Measurements from ENCODE around the gene RELT. TPM values are rescaled to one million over a fixed set of nuclear protein-coding genes. Genes with fewer than 3 reads are reported as not detected.

Gene RELT
- total RNA-seq, 1 experiment from 2014 or later, result 24.5 TPM

DNA sequence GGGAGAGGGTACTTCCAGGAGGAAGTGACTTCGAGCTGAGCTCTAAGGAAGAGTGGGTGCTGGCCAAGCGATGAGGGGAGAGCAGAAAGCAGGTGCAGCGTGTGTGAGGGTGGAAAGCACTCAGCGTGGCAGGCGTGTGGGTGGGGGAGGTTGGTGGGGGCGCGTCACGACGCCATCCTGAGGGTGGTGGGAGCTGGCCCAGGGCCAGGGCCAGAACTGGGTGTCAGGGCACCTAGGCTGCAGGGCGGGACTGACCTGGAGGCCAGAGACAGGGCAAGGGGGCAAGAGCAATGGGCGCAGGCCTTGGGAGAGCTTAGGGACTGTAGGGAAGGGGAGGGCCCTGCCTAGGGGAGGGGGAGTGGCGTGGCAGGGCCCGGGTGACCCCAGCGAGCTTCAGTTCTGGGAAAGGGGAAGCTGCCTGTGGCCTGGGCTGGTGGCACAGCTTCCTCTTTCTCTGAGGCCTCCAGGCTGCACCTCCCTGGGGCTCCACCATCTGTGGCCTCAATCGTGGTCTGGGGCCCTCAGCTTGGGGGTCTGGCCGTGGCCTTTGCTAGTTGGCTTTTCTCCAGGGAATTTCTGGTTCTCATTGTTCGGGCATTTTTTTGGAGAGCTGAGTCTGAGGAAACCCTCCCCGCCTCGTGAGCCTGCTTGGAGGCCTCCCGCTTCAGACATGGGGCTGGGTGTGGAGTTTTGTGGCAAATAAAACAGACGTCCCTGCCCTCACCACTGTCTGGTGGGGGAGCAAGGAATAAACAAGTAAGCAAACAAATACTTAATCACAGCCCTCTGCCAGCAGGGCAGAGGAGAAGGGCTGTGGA lies 8.9 kb downstream of the RELT start:
- Histone ChIP-seq H3K4me1 (ENCODE audit: insufficient read depth, low read length) (no peaks in the 10 kb centered on the region), H2AFZ (ENCODE audit: low read length) (no peak overlapping the region), H3K36me3 (ENCODE audit: low read depth, low read length) (peaks cover 2% of the 10 kb centered on the region; the same call in 1 of the 2 replicates), H3K9me2 (replicated peaks; ENCODE audit: low read length) (no peaks in the 10 kb centered on the region), H3K27me3 (ENCODE audit: low read length) (no peaks in the 10 kb centered on the region), H3K9me3 (ENCODE audit: low read length) (no peaks in the 10 kb centered on the region), H3K9ac (ENCODE audit: low read length) (no peak overlapping the region), H3K79me2 (ENCODE audit: low read length) (peaks cover 95% of the 10 kb centered on the region), H3K4me2 (ENCODE audit: low read length) (no peak overlapping the region), H3F3A (ENCODE audit: low read length, unreplicated experiment) (no peaks in the 10 kb centered on the region), H4K20me1 (ENCODE audit: low read length) (peaks cover 70% of the 10 kb centered on the region), H3K4me3 (ENCODE audit: low read length) (no peak overlapping the region), H3K27ac (ENCODE audit: low read length) (no peak overlapping the region)
- DNase-seq, result no peak
- BruUV-seq (replicated peaks), result no TSS peak
- CTCF ChIA-PET, result interaction anchor here (0.5 to 0.6 kb wide), 2 partner anchors 660 to 1279 kb away, joined by 3 to 5 read pairs; no protein-coding TSS in a partner anchor
- TF ChIP-seq EZH2 (IDR thresholded peaks at IDR 0.05; ENCODE audit: low read length, unreplicated experiment) (no peak), CTCF (conservative IDR thresholded peaks at IDR 0.05; ENCODE audit: low read depth, low read length) (no peak), EZH2phosphoT487 (IDR thresholded peaks at IDR 0.05; ENCODE audit: borderline replicate concordance, low read length) (no peak)
- ATAC-seq, result no peak
- intact Hi-C loops (cut with micrococcal nuclease), result no loop called here
- POLR2A ChIA-PET (ENCODE audit: unreplicated experiment), result no interaction called here

DNA sequence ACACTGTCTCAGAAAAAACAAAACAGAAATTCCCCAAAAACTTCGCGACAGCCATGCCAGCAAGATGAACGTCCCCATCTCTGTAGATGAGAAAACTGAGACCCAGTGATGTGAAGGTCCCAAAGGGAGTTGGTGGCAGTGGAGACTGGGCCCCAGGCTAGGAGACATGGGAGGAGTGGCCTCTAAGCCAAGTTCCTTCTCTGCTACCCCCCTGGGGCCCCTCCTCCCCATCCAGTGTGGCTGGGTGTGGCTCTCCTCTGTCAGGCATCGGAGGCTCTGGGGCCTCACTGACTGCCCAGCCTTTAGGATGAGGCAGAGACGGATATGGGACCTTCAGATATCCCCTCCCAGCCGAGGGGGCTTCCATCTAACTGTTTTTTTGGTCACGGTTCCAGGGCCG lies 9.8 kb downstream of the RELT start:
- H3K9me2 ChIP-seq (replicated peaks; ENCODE audit: low read length), result no peaks in the 10 kb centered on the region
- TF ChIP-seq CTCF (conservative IDR thresholded peaks at IDR 0.05; ENCODE audit: low read depth, low read length), result no peak
- no peak for TF ChIP-seq EZH2 (IDR thresholded peaks at IDR 0.05; ENCODE audit: low read length, unreplicated experiment)
- no peak for TF ChIP-seq EZH2phosphoT487 (IDR thresholded peaks at IDR 0.05; ENCODE audit: borderline replicate concordance, low read length)
- no peak overlapping the region for H2AFZ ChIP-seq (ENCODE audit: low read length)
- BruUV-seq (replicated peaks), result no TSS peak
- no peaks in the 10 kb centered on the region for H3K27me3 ChIP-seq (ENCODE audit: low read length)
- no peaks in the 10 kb centered on the region for H3K4me1 ChIP-seq (ENCODE audit: insufficient read depth, low read length)
- H3K9me3 ChIP-seq (ENCODE audit: low read length), result no peaks in the 10 kb centered on the region
- H3F3A ChIP-seq (ENCODE audit: low read length, unreplicated experiment), result no peaks in the 10 kb centered on the region
- DNase-seq (no peak), ATAC-seq (no peak)
- peaks cover 86% of the 10 kb centered on the region for H3K79me2 ChIP-seq (ENCODE audit: low read length)
- H3K36me3 ChIP-seq (ENCODE audit: low read depth, low read length), result peaks cover 7% of the 10 kb centered on the region; the same call in 1 of the 2 replicates
- H3K4me3 ChIP-seq (ENCODE audit: low read length), result no peak overlapping the region
- intact Hi-C loops (cut with micrococcal nuclease), result no loop called here
- ChIA-PET POLR2A (ENCODE audit: unreplicated experiment) (no interaction called here), CTCF (no interaction called here)
- H3K27ac ChIP-seq (ENCODE audit: low read length), result no peak overlapping the region
- no peak overlapping the region for H3K4me2 ChIP-seq (ENCODE audit: low read length)
- peaks cover 61% of the 10 kb centered on the region for H4K20me1 ChIP-seq (ENCODE audit: low read length)
- no peak overlapping the region for H3K9ac ChIP-seq (ENCODE audit: low read length)

DNA sequence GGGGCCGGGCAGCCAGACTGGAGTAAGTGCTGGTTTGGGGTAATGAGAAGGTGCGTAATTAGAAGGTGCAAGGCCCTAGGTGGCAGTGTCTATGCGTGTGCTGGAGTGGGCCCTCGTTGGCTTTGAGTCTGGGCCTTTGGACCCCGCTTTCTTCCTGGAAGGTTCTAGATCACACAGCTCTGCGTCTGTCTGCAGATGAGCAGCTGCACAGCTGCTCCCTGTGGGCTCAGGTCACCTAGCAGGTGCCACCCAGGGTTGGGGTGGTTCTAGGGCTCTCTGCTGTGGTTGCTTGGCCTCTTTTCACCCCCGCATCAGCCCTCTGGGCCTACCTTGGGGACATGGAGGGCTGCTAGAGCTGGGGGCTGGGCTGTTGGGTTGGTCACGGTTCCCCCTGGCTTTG lies 10.3 kb downstream of the RELT start:
- H3K4me1 ChIP-seq (ENCODE audit: insufficient read depth, low read length), result no peaks in the 10 kb centered on the region
- H3K9me2 ChIP-seq (replicated peaks; ENCODE audit: low read length), result no peaks in the 10 kb centered on the region
- no peaks in the 10 kb centered on the region for H3K9me3 ChIP-seq (ENCODE audit: low read length)
- H3K4me3 ChIP-seq (ENCODE audit: low read length), result no peak overlapping the region
- TF ChIP-seq EZH2 (IDR thresholded peaks at IDR 0.05; ENCODE audit: low read length, unreplicated experiment), result no peak
- no peak for TF ChIP-seq CTCF (conservative IDR thresholded peaks at IDR 0.05; ENCODE audit: low read depth, low read length)
- no peak for TF ChIP-seq EZH2phosphoT487 (IDR thresholded peaks at IDR 0.05; ENCODE audit: borderline replicate concordance, low read length)
- no peaks in the 10 kb centered on the region for H3K27me3 ChIP-seq (ENCODE audit: low read length)
- H2AFZ ChIP-seq (ENCODE audit: low read length), result no peak overlapping the region
- H3K36me3 ChIP-seq (ENCODE audit: low read depth, low read length), result peaks cover 7% of the 10 kb centered on the region; the same call in 1 of the 2 replicates
- DNase-seq (no peak), ATAC-seq (no peak)
- no peak overlapping the region for H3K4me2 ChIP-seq (ENCODE audit: low read length)
- ChIA-PET POLR2A (ENCODE audit: unreplicated experiment) (no interaction called here), CTCF (no interaction called here)
- no peak overlapping the region for H3K27ac ChIP-seq (ENCODE audit: low read length)
- no TSS peak for BruUV-seq (replicated peaks)
- H4K20me1 ChIP-seq (ENCODE audit: low read length), result peaks cover 59% of the 10 kb centered on the region
- H3K9ac ChIP-seq (ENCODE audit: low read length), result no peak overlapping the region
- H3K79me2 ChIP-seq (ENCODE audit: low read length), result peaks cover 81% of the 10 kb centered on the region
- intact Hi-C loops (cut with micrococcal nuclease), result no loop called here
- H3F3A ChIP-seq (ENCODE audit: low read length, unreplicated experiment), result no peaks in the 10 kb centered on the region

All from PC-3 (cell line).